Subcutaneous adipose tissue (tissue), 4 donors: ENCODE measurements around the gene ELF1. TPM values are rescaled to one million over a fixed set of nuclear protein-coding genes. Genes with fewer than 3 reads are reported as not detected.

ENCODE experiments used
- total RNA-seq, 4 donors: library from RNA; depleted of rRNA; stranded (reverse); fragments of >200 nt; gene quantifications; one replicate each; pipeline ENCODE4 v1.1.0, GENCODE V29; 2016
- TF ChIP-seq, protein P1 (sequence below): fragments of 450-650 bp; IDR thresholded peaks from one replicate; pipeline ENCODE4 v1.5.1; 2016; ENCODE audit warnings: low read depth, mild to moderate bottlenecking, control low read depth, antibody characterized with exemption, moderate library complexity

The ELF1 gene
- total RNA-seq, 4 donors from 2014 or later = 68.6 to 109 (median 102) TPM

DNA sequence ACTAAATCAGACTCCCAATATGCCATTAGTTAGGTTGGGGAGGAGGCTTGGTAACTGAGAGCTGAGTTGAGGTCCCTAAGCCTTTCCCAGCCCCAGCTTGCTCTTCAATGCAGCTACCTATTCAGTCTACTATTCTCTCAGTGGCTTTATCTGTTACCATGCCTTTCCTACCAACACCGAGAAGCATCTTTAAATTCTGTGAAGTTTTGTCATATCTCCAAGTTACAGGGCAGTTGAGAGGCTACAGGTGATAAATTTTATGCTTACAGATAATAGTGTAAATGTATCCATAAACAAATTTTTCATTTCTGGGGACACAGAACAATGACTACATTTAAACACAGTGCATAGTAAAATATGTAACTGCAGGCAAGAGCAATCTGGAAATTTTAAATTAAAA is 110.6 kb downstream of the ELF1 start:
- TF ChIP-seq, protein P1, sequence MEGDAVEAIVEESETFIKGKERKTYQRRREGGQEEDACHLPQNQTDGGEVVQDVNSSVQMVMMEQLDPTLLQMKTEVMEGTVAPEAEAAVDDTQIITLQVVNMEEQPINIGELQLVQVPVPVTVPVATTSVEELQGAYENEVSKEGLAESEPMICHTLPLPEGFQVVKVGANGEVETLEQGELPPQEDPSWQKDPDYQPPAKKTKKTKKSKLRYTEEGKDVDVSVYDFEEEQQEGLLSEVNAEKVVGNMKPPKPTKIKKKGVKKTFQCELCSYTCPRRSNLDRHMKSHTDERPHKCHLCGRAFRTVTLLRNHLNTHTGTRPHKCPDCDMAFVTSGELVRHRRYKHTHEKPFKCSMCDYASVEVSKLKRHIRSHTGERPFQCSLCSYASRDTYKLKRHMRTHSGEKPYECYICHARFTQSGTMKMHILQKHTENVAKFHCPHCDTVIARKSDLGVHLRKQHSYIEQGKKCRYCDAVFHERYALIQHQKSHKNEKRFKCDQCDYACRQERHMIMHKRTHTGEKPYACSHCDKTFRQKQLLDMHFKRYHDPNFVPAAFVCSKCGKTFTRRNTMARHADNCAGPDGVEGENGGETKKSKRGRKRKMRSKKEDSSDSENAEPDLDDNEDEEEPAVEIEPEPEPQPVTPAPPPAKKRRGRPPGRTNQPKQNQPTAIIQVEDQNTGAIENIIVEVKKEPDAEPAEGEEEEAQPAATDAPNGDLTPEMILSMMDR = no peak

DNA sequence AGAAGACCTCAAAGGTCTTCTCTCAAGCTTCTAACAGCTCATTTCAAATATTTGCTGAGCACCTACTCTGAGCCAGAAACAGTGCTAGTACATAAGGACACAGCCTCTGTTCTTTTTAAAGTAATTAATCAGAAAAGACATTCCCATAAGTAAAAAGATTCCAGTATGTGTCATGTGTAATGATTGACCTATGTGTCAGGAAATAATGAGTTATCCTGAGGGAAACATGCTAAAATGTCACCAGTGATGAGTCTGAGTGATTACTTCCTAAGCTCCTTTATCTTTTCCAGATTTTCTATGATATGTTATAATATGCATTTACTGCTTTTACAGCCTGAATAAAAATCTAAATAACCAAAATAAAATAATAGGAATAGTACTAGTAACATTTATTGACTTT is 122.1 kb downstream of the ELF1 start:
- TF ChIP-seq, protein P1 = no peak

DNA sequence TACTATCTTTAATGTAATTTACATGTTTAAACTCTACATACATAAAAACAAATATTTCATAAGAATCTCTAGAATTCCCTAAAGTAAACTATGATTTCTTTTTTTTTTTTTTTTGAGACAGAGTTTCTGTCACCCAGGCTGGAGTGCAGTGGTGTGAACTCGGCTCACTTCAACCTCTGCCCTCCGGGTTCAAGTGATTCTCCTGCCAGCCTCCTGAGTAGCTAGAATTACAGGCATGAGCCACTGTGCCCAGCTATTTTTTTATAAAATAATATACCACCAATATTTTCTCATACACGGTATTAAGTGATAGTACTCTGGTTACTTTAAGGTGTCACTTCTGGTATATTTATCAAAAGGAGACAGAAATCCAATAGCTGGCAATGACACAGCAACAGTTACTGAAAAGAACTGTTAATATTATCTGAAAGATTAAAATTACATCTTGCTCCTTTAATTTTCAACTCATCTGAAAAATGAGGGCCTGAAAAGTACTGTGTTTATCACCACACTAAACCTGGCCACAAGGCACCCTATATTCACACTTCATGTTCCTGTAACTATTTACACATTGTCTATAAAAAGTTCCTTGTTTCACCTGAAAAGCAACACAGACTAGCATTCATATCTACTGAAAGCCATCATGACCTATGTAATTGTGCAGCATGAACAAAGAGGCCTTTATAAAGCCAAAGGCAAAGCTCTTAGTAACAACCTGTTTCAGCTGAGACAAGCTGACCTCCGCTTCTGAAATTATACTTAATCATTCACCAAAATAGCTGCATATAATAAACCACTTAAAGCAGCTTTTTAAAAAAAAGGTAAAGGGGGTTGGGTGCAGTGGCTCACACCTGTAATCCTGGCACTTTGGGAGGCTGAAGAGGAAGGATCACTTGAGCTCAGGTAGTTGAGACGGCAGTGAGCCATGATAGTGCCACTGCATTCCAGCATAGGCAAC is 123.6 kb downstream of the ELF1 start:
- TF ChIP-seq, protein P1 = no peak

GRCh38 chr13:40886017-40886416 is 133.1 kb downstream of the ELF1 start:
- TF ChIP-seq, protein P1 = no peak

Other genes starting within 250 kb of the ELF1 start
- gene MRPS31, start 248.1 kb downstream of the ELF1 start, total RNA-seq = 10 to 100 TPM; 11.5 to 21.5 (median 16.3) TPM
- 10 to 100 TPM in 1 of 4 donors, 1 to 10 TPM in 3; 4.6 to 11.1 (median 6.0) TPM for gene SLC25A15, start 229.7 kb downstream of the ELF1 start, total RNA-seq
- 10 to 100 TPM in 3 of 4 donors, 1 to 10 TPM in 1; 9.7 to 24.6 (median 17.4) TPM for gene WBP4, start 42.2 kb upstream of the ELF1 start, total RNA-seq
- 1 to 10 TPM; 3.6 to 5.9 (median 4.9) TPM for gene KBTBD6, start 113.5 kb upstream of the ELF1 start, total RNA-seq
- 1 to 10 TPM; 5.8 to 7.0 (median 6.2) TPM for gene KBTBD7, start 175.3 kb upstream of the ELF1 start, total RNA-seq
- gene MTRF1, start 244.3 kb upstream of the ELF1 start, total RNA-seq = 10 to 100 TPM; 10.7 to 13.1 (median 11.6) TPM